OCI-LY7 (cell line): ENCODE measurements around the gene C19orf67. TPM values are rescaled to one million over a fixed set of nuclear protein-coding genes. Genes with fewer than 3 reads are reported as not detected.

ENCODE experiments used
- BruUV-seq: library from RNA; stranded (reverse); fragments of 400-500 nt; replicated peaks from 2 replicates; lab custom pipeline; 2021; lab: Mats Ljungman, UMichigan
- CTCF ChIA-PET: fragments of 300-600 bp; sonication (Branson Sonifier 250); formaldehyde crosslinking; loops from one replicate; lab custom pipeline; 2022; ENCODE audit warnings: antibody characterized with exemption; ENCODE audit not compliant: unreplicated experiment; lab: Charles Lee
- POLR2A ChIA-PET: fragments of 300-600 bp; sonication (Branson Sonifier 250); formaldehyde crosslinking; loops from one replicate; lab custom pipeline; 2022; ENCODE audit warnings: antibody characterized with exemption; lab: Charles Lee
- DNase-seq: peaks from one replicate; pipeline ENCODE4 v3.0.0-alpha.2; 2015; ENCODE audit warnings: low spot score
- H2AFZ ChIP-seq: fragments of 200-600 bp; sonication (generic), shearing (Covaris generic); 2 replicates; pipeline ENCODE4 v1.6.1; 2014; ENCODE audit warnings: mild to moderate bottlenecking, antibody characterized with exemption, low read length, moderate library complexity
- H3K27ac ChIP-seq: fragments of 200-600 bp; sonication (generic); 2 replicates; pipeline ENCODE4 v1.5.1; 2014; ENCODE audit warnings: mixed run types, low read depth, mild to moderate bottlenecking, moderate library complexity, low read length, inconsistent platforms; ENCODE audit not compliant: poor library complexity, severe bottlenecking
- H3K36me3 ChIP-seq: fragments of 200-600 bp; sonication (generic); 2 replicates; pipeline ENCODE4 v1.6.1; 2014; ENCODE audit warnings: mild to moderate bottlenecking, antibody characterized with exemption, low read length, moderate library complexity, mixed read lengths; ENCODE audit not compliant: insufficient read depth
- H3K4me1 ChIP-seq: fragments of 200-600 bp; sonication (generic); 2 replicates; pipeline ENCODE4 v1.5.1; 2014; ENCODE audit warnings: mild to moderate bottlenecking, low read length; ENCODE audit not compliant: insufficient read depth, poor library complexity, severe bottlenecking
- H3K4me2 ChIP-seq: fragments of 200-600 bp; sonication (generic); 2 replicates; pipeline ENCODE4 v1.6.1; 2014; ENCODE audit warnings: mild to moderate bottlenecking, low read length
- H3K4me3 ChIP-seq: fragments of 200-600 bp; sonication (generic); 2 replicates; pipeline ENCODE4 v1.5.1; 2014; ENCODE audit warnings: mild to moderate bottlenecking, low read depth, low read length; ENCODE audit not compliant: poor library complexity, severe bottlenecking
- H3K79me2 ChIP-seq: fragments of 200-600 bp; sonication (generic); 2 replicates; pipeline ENCODE4 v1.6.1; 2016; ENCODE audit warnings: low read depth, mild to moderate bottlenecking, low read length, moderate library complexity, mixed read lengths; ENCODE audit not compliant: insufficient read depth
- H3K9me2 ChIP-seq: fragments of 200-600 bp; sonication (generic); 2 replicates; pipeline ENCODE4 v1.6.1; 2016; ENCODE audit warnings: mild to moderate bottlenecking, low read length, mixed read lengths; ENCODE audit not compliant: insufficient read depth
- H3K9me3 ChIP-seq: fragments of 200-600 bp; sonication (generic); 2 replicates; pipeline ENCODE4 v1.6.1; 2014; ENCODE audit warnings: mild to moderate bottlenecking, mixed run types, low read length, mixed read lengths
- H4K20me1 ChIP-seq: fragments of 200-600 bp; sonication (generic); 2 replicates; pipeline ENCODE4 v1.6.1; 2014; ENCODE audit warnings: mild to moderate bottlenecking, antibody characterized with exemption, low read length, moderate library complexity, mixed read lengths; ENCODE audit not compliant: insufficient read depth
- CTCF ChIP-seq: fragments of 200-600 bp; sonication (generic); conservative IDR thresholded peaks from 2 replicates; pipeline ENCODE4 v1.5.1; 2014; ENCODE audit warnings: mild to moderate bottlenecking, antibody characterized with exemption, low read length, moderate library complexity, mixed read lengths
- EZH2phosphoT487 ChIP-seq: fragments of 200-600 bp; sonication (generic); IDR thresholded peaks from 2 replicates; pipeline ENCODE4 v1.6.1; 2018; ENCODE audit warnings: low read depth, borderline replicate concordance, mild to moderate bottlenecking, mixed run types, antibody characterized with exemption, low read length, moderate library complexity, mixed read lengths
- intact Hi-C: fragments of 100-400 bp; cut with micrococcal nuclease; formaldehyde crosslinking; loops from one replicate; pipeline ENCODE4 v1.10.0; 2022; ENCODE audit not compliant: unreplicated experiment
- total RNA-seq, 2 experiments: library from RNA; depleted of rRNA in 1 of 2; stranded (reverse); fragments of >200 nt in 1 of 2; shearing (Covaris generic) in 1 of 2; gene quantifications; 2 replicates each; pipeline ENCODE4 v1.2.3, GENCODE V29; 2014 to 2022

Gene C19orf67
- total RNA-seq, 2 experiments from 2014 or later, result 1.4 to 2.6 TPM

- Histone ChIP-seq H3K9me2 (no peaks in the 10 kb centered on the region), H3K4me3 (no peak overlapping the region), H3K79me2 (peaks cover 12% of the 10 kb centered on the region; the same call in 1 of the 2 replicates), H3K9me3 (peaks cover 9% of the 10 kb centered on the region), H3K4me1 (peaks cover 20% of the 10 kb centered on the region), H4K20me1 (peaks cover 9% of the 10 kb centered on the region; the same call in 1 of the 2 replicates), H2AFZ (no peak overlapping the region), H3K27ac (no peak overlapping the region), H3K4me2 (no peak overlapping the region), H3K36me3 (peaks cover 27% of the 10 kb centered on the region)
- intact Hi-C loops, result no loop called here
- CTCF ChIA-PET, result no interaction called here
- BruUV-seq, result no TSS peak
- no peak for DNase-seq
- TF ChIP-seq CTCF (no peak), EZH2phosphoT487 (no peak)
- POLR2A ChIA-PET, result no interaction called here
Observed at GRCh38 chr19:14093117-14093823, 7.7 kb upstream of the C19orf67 start.

- peaks cover 9% of the 10 kb centered on the region for H3K9me3 ChIP-seq
- peaks cover 15% of the 10 kb centered on the region; the same call in 1 of the 2 replicates for H3K79me2 ChIP-seq
- H3K27ac ChIP-seq, result peak overlapping the region; percentile 89
- H3K36me3 ChIP-seq, result peaks cover 30% of the 10 kb centered on the region
- CTCF ChIA-PET, result interaction anchor here (0.6 to 0.8 kb wide), 2 partner anchors 44 to 119 kb away, joined by 3 to 4 read pairs; partner anchors contain the start of gene ASF1B
- intact Hi-C loops, result loop anchor here (1.0 kb wide), 1 partner anchor 44 kb away; the partner anchor contains the start of gene ASF1B
- no peaks in the 10 kb centered on the region for H3K9me2 ChIP-seq
- POLR2A ChIA-PET, result interaction anchor here (0.6 to 1.0 kb wide), 2 partner anchors 42 to 341 kb away, joined by 3 to 6 read pairs; no protein-coding TSS in a partner anchor
- BruUV-seq, result TSS peak; percentile 61
- H2AFZ ChIP-seq, result peak overlapping the region; percentile 65
- H3K4me1 ChIP-seq, result peaks cover 21% of the 10 kb centered on the region
- TF ChIP-seq CTCF, result peak; percentile 33; the same call in 1 of the 2 replicates
- TF ChIP-seq EZH2phosphoT487, result no peak
- peak overlapping the region; percentile 80 for H3K4me3 ChIP-seq
- peak; percentile 63 for DNase-seq
- peak overlapping the region; percentile 84 for H3K4me2 ChIP-seq
- peaks cover 9% of the 10 kb centered on the region; the same call in 1 of the 2 replicates for H4K20me1 ChIP-seq
Observed at GRCh38 chr19:14091813-14092462, 6.4 kb upstream of the C19orf67 start.
